Suppressor macrophage (primary cell): ENCODE results near the gene FIZ1.
A peak's percentile ranks its signal among the peaks of the same experiment; 100 is the strongest.

Experiments
- DNase-seq, 4 experiments: peaks; one replicate each; pipeline ENCODE4 v3.0.0-alpha.2; 2020 to 2022
- total RNA-seq, 17 experiments: gene quantifications; one replicate each; lab custom pipeline; 2026; ENCODE audit warnings: mixed read lengths in 6 of 17, inconsistent platforms in 3 of 17; lab: John Stamatoyannopoulos, UW

FIZ1 gene
- total RNA-seq = 1.3 to 8.5 (median 3.5) reads per million in 17 experiments

DNA sequence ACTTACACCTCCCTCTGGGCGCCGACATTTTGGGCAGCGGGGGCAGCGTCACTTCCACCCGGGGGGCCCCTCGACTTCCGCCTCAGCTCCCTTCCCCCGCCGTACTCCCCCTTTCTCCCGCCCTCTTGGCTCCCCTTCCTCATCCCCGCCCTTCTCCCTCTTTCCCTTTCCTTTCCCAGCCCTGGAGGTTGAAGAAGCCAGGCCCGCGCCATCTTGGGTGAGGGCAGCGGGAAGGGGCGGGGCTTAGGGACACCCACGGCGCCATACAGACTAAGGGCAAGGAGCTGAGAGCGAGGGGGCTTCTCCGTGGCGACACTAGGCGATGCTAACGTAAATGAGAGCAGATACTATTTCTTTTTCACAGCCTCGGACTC is at the start of gene FIZ1:
Gene FIZ1 (minus strand): TSS at position 50 of the 374 bp plus-strand sequence. CDS start 1,652 bp downstream, outside the sequence.
- DNase-seq = peak; percentile 98 to 99 (median 98)

- peak in 1 of 4 experiments; percentile 25 for DNase-seq
Measured at GRCh38 chr19:55648585-55649267, 49.4 kb upstream of the FIZ1 start.

DNA sequence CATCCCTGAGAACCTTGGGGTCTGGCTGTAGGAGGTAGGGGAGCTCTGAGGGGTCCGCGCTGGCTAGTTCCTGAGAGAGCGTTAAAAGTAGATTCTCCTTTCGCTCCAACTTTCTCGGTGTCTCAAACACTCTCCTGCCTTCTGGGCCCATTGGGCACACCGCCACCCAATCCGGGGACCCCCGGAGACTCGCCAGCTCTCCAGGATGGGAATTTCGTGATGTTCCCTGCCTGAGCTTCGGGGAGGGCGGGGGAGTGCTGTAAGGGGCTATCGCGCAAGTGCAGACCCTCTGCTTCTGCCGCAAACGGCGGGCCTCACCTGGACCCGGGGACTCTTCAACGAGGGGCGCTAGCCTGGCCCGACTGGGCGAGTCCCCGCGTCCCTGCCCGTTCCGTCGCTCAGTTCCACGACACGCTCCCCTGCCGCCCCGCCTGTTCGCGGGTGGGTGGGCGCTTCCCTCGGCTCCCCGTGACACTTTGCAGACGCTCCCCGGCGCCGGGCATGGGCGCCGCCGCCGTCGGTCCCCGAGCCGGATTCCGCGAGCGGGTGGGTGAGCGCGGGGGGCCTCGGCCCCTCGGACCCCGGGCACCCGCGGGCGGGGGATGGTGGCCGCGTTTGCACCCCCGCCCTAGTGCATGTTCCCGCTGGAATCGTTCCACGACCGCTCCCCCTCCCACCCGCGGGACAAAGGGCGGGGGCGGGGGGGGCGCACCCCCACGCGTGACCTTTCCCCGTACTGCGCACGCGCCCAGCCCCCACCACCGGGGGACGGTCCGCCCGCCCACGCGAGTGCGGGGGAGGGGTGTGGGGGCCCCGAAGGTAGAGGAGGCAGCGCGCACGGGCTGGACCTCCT is 48.6 kb upstream of the FIZ1 start, which contains the start of gene CCDC106:
Gene CCDC106 (plus strand): TSS at position 481 of the 853 bp plus-strand sequence. CDS start 835 bp downstream, outside the sequence.
- DNase-seq = peak; percentile 50 to 82 (median 66)

DNA sequence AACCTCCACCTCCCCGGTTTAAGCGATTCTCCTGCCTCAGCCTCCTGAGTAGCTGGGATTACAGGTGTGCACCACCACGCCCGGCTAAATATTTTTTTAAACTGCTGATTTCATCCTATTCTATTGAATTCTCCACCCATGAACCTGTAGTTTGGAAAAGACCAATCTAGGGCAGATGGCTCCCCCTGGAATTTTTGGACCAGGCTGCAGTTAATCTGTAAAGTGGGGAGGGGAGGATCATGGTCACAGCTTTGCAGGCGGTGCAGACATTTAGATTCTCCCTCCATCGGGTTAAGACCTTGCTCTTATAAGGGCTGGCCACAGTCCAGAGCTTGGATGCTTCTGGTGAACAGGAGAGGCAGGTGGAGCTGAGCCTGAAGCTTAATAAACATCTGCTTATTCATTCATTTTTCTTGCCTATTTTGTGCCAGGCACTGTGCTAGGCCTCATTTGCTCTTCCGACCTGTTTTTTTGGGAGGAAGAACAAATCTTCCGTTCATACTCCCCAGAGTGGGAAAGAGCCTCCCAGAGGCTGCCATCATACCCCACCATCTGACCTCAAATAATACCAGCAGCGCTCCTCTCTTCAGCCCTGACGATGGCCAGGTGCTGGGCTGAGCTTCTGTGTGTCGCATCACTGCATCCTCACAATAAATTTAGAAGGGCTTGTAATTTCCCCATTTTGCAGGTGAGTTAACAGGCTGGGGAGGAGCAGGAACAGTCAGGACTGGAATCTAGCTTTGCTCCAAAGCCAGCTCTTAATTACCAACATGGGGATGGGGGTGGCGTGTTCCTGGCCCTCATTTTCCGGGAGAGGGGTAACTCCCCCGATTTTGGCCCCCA is 47.8 kb upstream of the FIZ1 start:
- DNase-seq = no peak

GRCh38 chr19:55645512-55645881 is 46.2 kb upstream of the FIZ1 start:
- DNase-seq = no peak

DNA sequence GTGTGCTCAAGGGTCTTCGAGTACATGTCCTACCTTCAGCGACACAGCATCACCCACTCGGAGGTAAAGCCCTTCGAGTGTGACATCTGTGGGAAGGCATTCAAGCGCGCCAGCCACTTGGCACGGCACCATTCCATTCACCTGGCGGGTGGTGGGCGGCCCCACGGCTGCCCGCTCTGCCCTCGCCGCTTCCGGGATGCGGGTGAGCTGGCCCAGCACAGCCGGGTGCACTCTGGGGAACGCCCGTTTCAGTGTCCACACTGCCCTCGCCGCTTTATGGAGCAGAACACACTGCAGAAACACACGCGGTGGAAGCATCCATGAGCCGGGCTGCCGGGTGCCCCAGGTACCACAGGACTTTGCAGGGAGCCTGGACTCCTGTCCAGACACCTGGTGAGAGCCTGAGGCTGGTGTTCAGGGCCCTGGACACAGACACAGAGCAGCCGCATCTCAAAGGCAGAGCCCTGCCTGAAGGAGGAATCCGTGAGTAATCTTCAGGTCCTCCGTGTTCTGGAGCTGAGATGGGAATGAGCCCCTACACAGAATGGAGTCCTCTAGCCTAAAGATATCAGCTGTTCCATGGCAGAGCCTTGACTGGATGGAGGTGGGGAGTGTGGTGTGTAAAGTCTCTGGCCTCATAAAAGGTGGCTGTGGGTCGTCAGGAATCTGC is 45.7 kb upstream of the FIZ1 start:
- no peak for DNase-seq

- no peak for DNase-seq
Measured at GRCh38 chr19:55644191-55644833, 45.0 kb upstream of the FIZ1 start.

GRCh38 chr19:55643887-55644176 is 44.5 kb upstream of the FIZ1 start:
- DNase-seq = peak in 1 of 4 experiments; percentile 41

GRCh38 chr19:55643003-55643886 is 43.9 kb upstream of the FIZ1 start, which contains the start of gene ZNF581:
TSS of gene ZNF581 (plus strand) at chr19:55643649. CDS start at chr19:55644572, 923 bp downstream.
- DNase-seq = peak; percentile 74 to 87 (median 82)

DNA sequence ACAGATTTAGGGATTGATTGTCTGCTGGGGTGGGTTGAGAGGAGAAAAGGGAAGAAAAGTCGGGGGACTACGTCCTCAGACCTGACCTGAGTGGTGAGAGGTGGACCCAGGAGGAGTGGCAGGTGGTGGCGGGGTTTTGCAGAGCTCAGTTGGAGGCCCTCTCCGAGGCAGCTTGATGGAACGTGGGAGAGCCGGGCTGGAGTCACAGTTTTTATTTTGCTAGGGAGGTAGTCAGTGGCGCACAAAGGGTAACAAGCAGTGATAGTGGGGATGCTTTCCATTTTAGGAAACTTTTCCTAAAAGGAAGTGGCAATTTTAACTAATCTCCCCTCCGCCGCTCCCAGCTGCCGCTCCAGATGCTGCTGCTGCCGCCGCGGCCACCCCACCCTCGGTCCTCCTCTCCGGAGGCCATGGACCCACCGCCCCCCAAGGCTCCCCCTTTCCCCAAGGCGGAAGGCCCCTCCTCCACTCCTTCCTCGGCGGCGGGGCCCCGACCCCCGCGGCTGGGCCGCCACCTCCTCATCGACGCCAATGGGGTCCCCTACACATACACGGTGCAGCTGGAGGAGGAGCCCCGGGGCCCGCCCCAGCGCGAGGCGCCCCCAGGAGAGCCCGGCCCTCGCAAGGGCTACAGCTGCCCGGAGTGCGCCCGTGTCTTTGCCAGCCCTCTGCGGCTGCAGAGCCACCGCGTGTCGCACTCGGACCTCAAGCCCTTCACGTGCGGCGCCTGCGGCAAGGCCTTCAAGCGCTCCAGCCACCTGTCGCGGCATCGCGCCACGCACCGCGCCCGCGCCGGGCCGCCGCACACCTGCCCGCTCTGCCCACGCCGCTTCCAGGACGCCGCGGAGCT is 43.1 kb upstream of the FIZ1 start:
- DNase-seq = peak in 2 of 4 experiments; percentile 24 to 33

DNA sequence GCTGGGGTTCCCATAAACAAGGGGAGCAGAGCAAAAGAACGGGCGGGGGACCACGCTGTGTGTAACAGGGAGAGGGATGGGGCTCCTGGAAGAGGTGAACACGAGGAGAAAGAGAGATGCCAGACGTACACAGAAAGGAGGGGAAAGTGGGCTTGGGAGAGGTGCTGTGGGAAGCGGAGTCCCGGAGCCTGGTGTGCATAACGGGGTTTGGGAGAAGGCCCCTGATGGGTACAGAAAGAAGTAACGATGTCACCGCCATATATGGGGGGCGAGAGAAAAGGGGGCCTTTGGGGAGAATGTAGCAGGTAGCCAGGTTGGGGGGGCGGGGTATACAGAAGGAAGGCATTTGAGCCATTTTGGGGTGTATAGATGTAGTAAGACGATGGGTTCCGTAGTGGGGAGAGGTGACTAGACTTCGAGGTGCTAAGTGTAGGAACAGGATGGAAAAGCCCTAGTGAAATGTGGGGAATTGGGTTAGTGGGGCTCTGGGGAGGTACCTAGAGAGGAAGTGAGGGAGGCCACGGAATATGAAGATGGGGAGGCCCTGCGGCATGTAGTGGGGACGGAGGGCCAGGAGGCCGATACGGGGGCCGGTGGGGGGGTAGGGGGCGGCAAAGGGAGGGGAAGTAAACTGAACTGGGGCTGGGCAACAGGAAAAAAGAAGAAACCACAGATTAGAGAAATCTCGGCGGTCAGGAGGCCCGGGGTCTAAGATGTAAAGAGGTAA is 42.3 kb upstream of the FIZ1 start:
- DNase-seq = peak in 2 of 4 experiments; percentile 20 to 30

GRCh38 chr19:55640577-55641425 is 41.5 kb upstream of the FIZ1 start, which contains the start of gene ZNF580:
TSS of gene ZNF580 (plus strand) at chr19:55641002. CDS start at chr19:55642509, 1,507 bp downstream.
- peak; percentile 53 to 83 (median 71) for DNase-seq

- peak; percentile 49 to 85 (median 66) for DNase-seq
Measured at GRCh38 chr19:55640043-55640576, 40.8 kb upstream of the FIZ1 start.

DNA sequence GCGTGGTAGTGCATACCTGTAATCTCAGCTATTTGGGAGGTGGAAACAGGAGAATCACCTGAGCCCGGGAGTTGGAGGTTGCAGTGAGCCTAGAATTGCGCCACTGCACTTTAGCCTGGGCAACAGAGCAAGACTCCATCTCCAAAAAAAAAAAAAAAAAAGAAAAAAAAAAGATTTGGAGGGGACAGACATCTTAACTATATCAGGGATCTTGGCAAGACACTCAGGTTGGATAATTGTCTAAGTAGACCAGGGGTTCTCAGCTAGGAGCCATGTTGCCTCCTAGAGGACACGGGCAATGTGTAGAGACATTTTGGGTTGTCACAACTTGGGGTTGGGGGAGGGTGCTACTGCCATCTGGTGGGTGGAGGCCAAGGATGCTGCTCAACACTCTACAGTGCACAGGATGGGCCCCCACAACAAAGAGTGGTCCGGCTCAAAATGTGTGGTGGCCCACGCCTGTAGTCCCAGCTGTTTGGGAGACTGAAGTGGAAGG is 39.6 kb upstream of the FIZ1 start:
- peak; percentile 58 to 75 (median 63) for DNase-seq

DNA sequence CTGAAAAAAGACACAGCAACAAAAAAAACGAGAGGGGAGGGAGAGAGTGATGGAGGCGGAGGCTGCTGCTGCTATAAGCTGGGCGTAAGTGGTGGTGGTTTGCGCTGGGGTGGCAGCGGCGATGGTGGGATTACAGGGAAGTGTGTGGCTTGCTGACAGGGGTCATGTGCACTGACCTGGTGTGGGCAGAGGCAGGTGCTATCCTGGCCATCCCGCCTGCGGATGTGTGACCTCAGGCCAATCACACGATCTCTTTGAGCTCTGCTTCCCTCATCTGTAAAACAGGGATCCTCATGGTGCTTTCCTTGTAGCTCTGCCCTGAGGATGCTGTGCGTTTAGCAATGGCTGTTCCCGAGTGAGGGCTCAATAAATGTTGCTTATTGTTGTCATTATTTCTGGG is 38.2 kb upstream of the FIZ1 start:
- no peak for DNase-seq

DNA sequence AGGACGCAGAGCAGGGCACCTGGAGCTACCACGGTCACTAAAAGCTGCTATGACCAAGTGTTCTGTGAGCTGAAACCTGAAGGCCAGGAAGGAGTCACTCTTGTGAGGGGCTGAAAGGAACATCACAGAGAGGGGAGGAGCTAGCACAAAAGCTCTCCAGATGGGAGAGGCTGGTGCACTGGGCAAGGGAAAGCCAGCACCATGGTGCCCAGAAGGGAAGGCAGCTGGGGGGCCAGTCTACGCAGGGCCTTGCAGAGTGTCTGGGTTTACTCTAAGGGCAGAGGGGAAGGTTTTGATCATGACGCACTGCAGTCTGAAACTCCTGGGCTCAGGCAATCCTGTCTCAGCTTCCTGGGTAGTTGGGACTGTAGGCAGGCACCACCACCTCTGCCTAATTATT is 37.4 kb upstream of the FIZ1 start:
- no peak for DNase-seq

DNA sequence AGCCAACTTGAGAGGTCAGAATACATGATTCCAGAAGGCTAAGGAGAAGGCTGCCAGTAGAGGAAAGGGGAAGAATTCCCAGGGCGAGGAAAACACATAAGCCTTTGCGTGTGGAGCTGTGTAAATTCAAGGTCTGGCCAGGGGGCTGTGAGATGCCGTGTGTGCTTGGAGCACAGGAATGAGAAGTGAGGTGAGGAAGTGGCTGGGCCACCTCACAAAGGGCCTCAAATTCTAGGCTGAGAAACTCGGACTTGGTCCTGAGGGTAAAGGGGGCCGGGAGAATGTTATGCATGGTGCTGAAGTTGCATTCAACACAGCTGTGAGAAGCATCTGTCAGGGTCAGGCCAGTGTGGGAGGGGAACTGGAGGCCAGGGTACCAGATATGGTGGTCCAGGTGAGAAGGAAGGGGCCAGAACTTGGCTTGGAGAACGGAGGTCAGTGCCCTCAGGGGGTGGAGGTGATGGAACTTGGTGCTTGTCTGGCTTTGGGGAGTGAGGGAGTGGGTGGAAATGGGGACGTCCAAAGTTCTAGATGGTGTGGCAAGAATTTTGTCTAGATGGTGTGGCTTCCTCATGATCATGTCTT is 36.6 kb upstream of the FIZ1 start:
- no peak for DNase-seq
